Activated CD8-positive, alpha-beta memory T cell treated with anti-CD3 and anti-CD28 coated beads, Interleukin-2, amount 50 U/mL, for 48 hours (primary cell): ENCODE results near the gene ZNF730.
A peak's percentile ranks its signal among the peaks of the same experiment; 100 is the strongest.
"Not testable (repeated sequence)": the region's sequence is repeated elsewhere in the genome, so short reads cannot be mapped to it uniquely, and the experiment has no call there.

ENCODE experiments used
- DNase-seq: peaks from one replicate; pipeline ENCODE4 v3.0.0-alpha.2; 2020

ZNF730 gene

GRCh38 chr19:23116802-23117571 lies at the start of gene ZNF730:
TSS of gene ZNF730 (plus strand) at chr19:23117025. CDS start at chr19:23117174, 149 bp downstream.
- DNase-seq, result peak; percentile 69

- DNase-seq, result peak; percentile 50
Measured at GRCh38 chr19:23070353-23071146, 46.3 kb upstream of the ZNF730 start.

DNA sequence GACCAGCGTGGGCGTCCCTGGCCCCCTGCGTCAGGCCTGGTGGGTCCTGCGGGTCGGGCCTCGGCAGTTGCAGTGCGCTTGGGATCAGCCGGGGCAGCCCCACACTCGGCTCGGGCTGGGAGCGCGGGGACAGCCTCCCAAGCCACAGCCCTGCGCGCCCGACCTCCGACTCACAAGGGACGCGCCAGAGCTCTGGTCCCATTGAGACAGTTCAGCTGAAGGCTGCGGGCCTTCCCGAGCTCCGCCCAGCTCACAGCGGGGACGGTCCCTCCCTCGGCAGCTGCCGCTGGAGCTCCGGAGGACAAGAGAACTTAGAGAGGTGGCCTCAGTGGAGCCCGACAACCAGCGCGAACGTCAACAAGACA lies 45.7 kb upstream of the ZNF730 start:
- DNase-seq, result peak; percentile 49

GRCh38 chr19:23075031-23075733 lies 41.6 kb upstream of the ZNF730 start:
- peak; percentile 51 for DNase-seq

GRCh38 chr19:23077776-23078175 lies 39.0 kb upstream of the ZNF730 start:
- not testable (repeated sequence) for DNase-seq

DNA sequence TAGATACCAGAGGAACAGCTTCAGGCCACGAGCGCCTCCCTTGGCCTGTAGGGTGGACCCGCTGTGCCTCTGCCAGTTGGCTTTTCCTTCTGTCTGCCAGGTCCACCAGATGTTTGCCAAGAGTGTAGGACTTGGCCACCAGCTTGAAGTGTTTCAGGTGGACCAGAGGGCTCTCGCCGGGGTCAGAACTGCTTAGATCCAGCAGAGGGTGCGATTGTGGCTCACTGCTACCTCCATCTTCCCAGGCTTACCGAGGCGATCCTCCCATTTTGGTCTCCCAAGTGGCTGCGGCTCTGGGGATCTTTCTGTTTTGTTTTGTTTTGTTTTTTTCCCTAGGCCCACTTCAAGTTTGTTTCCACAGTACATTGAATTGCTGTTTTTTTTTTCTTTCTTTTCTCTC lies 23.0 kb upstream of the ZNF730 start:
- no peak for DNase-seq

- no peak for DNase-seq
Measured at GRCh38 chr19:23095418-23095817, 21.4 kb upstream of the ZNF730 start.

DNA sequence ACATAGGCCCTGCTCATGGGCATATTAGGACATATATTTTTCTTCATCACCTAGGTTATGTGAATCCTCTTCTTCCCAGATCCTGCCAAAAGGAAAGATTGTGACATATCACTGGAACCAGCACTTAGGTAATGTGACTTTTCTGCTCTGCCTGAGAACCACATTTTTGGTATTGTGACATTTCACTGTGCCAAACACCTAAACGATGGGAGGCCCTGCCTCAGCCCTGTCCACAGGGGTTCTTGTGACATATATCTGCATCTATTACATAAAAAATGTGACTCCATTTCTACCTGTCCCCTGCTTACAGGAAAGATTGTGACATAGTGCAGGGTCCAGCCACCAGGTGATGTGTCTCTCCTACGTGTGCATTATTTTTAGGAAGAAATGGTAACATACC lies 18.5 kb upstream of the ZNF730 start:
- DNase-seq, result no peak

DNA sequence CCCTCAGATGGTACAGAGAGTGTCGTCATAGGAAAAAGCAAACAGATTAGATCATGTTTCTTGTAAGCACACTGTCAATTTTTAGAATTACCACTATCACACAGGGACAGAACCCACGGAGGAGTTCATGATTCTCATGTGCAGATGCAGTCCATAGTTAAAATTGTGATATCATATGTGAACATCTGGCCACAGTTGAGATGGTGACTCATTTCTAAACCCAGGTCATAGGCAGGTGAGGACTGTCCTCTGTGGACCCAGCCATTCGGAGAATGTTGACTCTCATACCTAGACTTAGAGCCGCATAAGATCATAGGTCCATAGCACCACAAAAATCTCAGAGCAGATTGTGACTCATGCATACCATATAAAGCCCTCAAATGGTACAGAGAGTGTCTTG lies 17.8 kb upstream of the ZNF730 start:
- DNase-seq, result no peak

- no peak for DNase-seq
Measured at GRCh38 chr19:23099966-23100365, 16.9 kb upstream of the ZNF730 start.

- no peak for DNase-seq
Measured at GRCh38 chr19:23101241-23101640, 15.6 kb upstream of the ZNF730 start.

- no peak for DNase-seq
Measured at GRCh38 chr19:23118400-23118799, 1.6 kb downstream of the ZNF730 start.

DNA sequence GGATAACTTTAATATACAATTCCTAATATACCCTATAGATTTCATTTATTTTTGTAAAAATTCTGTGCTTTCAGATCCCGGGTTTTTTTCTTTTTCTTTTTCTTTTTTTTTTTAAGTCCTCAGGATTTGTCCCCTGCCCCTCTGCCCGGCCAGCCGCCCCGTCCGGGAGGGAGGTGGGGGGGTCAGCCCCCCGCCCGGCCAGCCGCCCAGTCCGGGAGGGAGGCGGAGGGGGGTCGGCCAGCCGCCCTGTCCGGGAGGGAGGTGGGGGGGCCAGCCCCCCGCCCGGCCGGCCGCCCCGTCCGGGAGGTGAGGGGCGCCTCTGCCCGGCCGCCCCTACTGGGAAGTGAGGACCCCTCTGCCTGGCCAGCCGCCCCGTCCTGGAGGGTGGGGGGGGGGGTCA lies 17.4 kb downstream of the ZNF730 start:
- DNase-seq, result not testable (repeated sequence)

GRCh38 chr19:23145617-23146415 lies 29.0 kb downstream of the ZNF730 start:
- no peak for DNase-seq

DNA sequence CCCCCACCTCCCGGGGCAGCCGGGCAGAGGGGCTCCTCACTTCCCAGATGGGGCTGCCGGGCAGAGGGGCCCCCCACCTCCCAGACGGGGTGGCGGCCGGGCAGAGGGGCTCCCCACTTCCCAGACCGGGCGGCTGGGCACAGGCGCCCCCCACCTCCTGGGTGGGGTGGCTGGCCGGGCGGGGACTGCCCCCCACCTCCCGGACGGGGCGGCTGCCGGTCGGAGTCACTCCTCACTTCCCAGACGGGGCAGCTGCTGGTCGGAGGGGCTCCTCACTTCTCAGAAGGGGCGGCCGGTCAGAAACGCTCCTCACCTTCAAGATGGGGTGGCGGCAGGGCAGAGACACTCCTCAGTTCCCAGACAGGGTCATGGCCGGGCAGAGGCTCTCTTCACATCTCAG lies 43.9 kb downstream of the ZNF730 start:
- no peak for DNase-seq

- DNase-seq, result not testable (repeated sequence)
Measured at GRCh38 chr19:23168286-23168685, 51.5 kb downstream of the ZNF730 start.

GRCh38 chr19:23183251-23183650 lies 66.4 kb downstream of the ZNF730 start:
- no peak for DNase-seq

DNA sequence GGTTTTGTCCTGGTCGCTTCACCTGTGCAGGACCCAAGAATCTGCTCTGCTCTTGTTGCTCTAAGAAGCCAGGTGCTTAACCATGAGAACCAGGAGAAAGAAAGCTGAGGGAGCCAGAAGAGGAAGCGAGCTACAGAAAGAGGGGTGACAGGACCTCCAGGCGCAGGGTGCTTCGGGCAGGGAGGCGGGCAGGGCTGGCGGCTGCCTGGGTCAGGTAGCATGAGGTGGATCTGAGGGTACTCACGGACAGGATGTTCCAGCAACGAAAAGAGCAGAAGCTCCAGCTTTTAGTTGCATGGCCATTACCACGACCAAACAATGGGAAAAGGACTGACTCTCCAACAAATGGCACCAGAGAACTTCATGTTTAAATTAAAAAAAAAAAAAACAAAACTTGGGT lies 73.5 kb downstream of the ZNF730 start:
- no peak for DNase-seq
